Mesendoderm (in vitro differentiated cells): ENCODE data around the gene MLLT3.

Source experiments
- DNase-seq: peaks from one replicate; pipeline ENCODE4 v3.0.0; 2013
- H2AK5ac ChIP-seq: 2 replicates; pipeline ENCODE4 v1.6.1; 2013; ENCODE audit warnings: low read length, inconsistent platforms
- H2BK120ac ChIP-seq: 2 replicates; pipeline ENCODE4 v1.6.1; 2013; ENCODE audit warnings: low read depth, mild to moderate bottlenecking, low read length, moderate library complexity, mixed read lengths
- H2BK15ac ChIP-seq: replicated peaks from 2 replicates; pipeline ENCODE4 v1.6.1; 2013; ENCODE audit warnings: low read depth, mild to moderate bottlenecking, moderate library complexity
- H2BK5ac ChIP-seq: 2 replicates; pipeline ENCODE4 v1.6.1; 2013; ENCODE audit warnings: low read length, inconsistent platforms
- H3K18ac ChIP-seq: 2 replicates; pipeline ENCODE4 v1.6.1; 2013; ENCODE audit warnings: mild to moderate bottlenecking, low read length, mixed read lengths
- H3K23ac ChIP-seq: one replicate; pipeline ENCODE4 v1.6.1; 2013; ENCODE audit warnings: low read length
- H3K27ac ChIP-seq: 2 replicates; pipeline ENCODE4 v1.5.1; 2013; ENCODE audit warnings: low read depth, mild to moderate bottlenecking, inconsistent platforms, low read length, moderate library complexity
- H3K27me3 ChIP-seq: 2 replicates; pipeline ENCODE4 v1.6.1; 2013; ENCODE audit warnings: low read length, control low read depth, mild to moderate bottlenecking, inconsistent platforms; ENCODE audit not compliant: insufficient read depth, poor library complexity
- H3K36me3 ChIP-seq: 2 replicates; pipeline ENCODE4 v1.6.1; 2013; ENCODE audit warnings: low read length, inconsistent platforms; ENCODE audit not compliant: control insufficient read depth, insufficient read depth
- H3K4ac ChIP-seq: one replicate; pipeline ENCODE4 v1.6.1; 2013; ENCODE audit warnings: low read depth, mild to moderate bottlenecking, low read length, moderate library complexity
- H3K4me1 ChIP-seq: 2 replicates; pipeline ENCODE4 v1.6.1; 2013; ENCODE audit warnings: low read depth, low read length, inconsistent platforms; ENCODE audit not compliant: control insufficient read depth
- H3K4me2 ChIP-seq: 2 replicates; pipeline ENCODE4 v1.6.1; 2013; ENCODE audit warnings: low read length
- H3K4me3 ChIP-seq: 2 replicates; pipeline ENCODE4 v1.5.1; 2013; ENCODE audit warnings: mild to moderate bottlenecking, low read length
- H3K56ac ChIP-seq: one replicate; pipeline ENCODE4 v1.6.1; 2013; ENCODE audit warnings: low read length
- H3K79me1 ChIP-seq: 2 replicates; pipeline ENCODE4 v1.6.1; 2013; ENCODE audit warnings: low read length, inconsistent platforms
- H3K79me2 ChIP-seq: 2 replicates; pipeline ENCODE4 v1.6.1; 2013; ENCODE audit warnings: mild to moderate bottlenecking, low read length; ENCODE audit not compliant: control insufficient read depth, insufficient read depth
- H3K9ac ChIP-seq: 2 replicates; pipeline ENCODE4 v1.6.1; 2013; ENCODE audit warnings: low read length, inconsistent platforms
- H4K5ac ChIP-seq: one replicate; pipeline ENCODE4 v1.6.1; 2013; ENCODE audit warnings: low read length
- H4K8ac ChIP-seq: one replicate; pipeline ENCODE4 v1.6.1; 2013; ENCODE audit warnings: low read depth, mild to moderate bottlenecking, control low read depth, low read length, moderate library complexity
- WGBS: extraction: QIAGEN DNeasy Blood & Tissue Kit; methylation state at CpG from one replicate; pipeline ENCODE4 v1.1.7; 2013; ENCODE audit warnings: low lambda C conversion rate, missing lambda C conversion rate; ENCODE audit not compliant: insufficient coverage; ENCODE audit errors: extremely low coverage; 5-methylcytosine and 5-hydroxymethylcytosine counted together

Gene MLLT3

GRCh38 chr9:20636888-20637440, 14.7 kb upstream of the MLLT3 start:
- DNase-seq = peak; percentile 85
- Histone ChIP-seq H3K9ac (no peak overlapping the region), H3K56ac (no peak overlapping the region), H3K23ac (no peak overlapping the region), H4K5ac (no peak overlapping the region), H2BK120ac (no peak overlapping the region), H3K79me1 (no peaks in the 10 kb centered on the region), H3K27ac (no peak overlapping the region), H3K4me1 (no peaks in the 10 kb centered on the region), H3K18ac (no peak overlapping the region), H3K27me3 (no peaks in the 10 kb centered on the region), H3K4me2 (no peak overlapping the region), H2AK5ac (no peak overlapping the region), H3K4me3 (no peak overlapping the region), H4K8ac (no peak overlapping the region), H3K4ac (no peak overlapping the region), H2BK5ac (no peak overlapping the region), H2BK15ac (no peak overlapping the region), H3K79me2 (no peaks in the 10 kb centered on the region), H3K36me3 (no peaks in the 10 kb centered on the region)
- WGBS = no CpG with 5 or more reads among the region's 3 CpGs

DNA sequence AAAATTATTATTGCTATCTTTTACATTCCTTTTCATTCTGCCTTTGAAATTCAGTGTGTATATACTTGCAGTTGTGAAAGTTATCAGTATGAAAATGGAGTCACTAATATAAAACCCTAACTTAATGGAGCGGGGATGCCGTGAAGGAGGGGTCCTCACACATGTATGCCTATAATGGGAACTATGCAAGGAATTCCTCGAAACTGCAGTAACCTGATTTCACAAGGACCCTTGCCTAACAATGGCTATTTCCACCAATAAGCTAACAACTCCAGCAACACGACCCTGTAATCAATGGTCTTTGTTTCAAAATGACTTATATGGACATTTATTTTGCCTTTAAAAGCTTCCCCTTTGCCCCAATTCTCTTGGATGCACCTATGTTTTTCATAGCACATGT, 12.6 kb upstream of the MLLT3 start:
- no CpG with 5 or more reads among the region's 4 CpGs for WGBS

GRCh38 chr9:20632705-20633104, 10.4 kb upstream of the MLLT3 start:
- H3K79me2 ChIP-seq = no peaks in the 10 kb centered on the region
- no peaks in the 10 kb centered on the region for H3K36me3 ChIP-seq
- no peaks in the 10 kb centered on the region for H3K4me1 ChIP-seq
- H2BK120ac ChIP-seq = no peak overlapping the region
- no peak overlapping the region for H2AK5ac ChIP-seq
- no peak overlapping the region for H3K27ac ChIP-seq
- no peaks in the 10 kb centered on the region for H3K27me3 ChIP-seq
- H3K4me3 ChIP-seq = no peak overlapping the region
- H3K9ac ChIP-seq = no peak overlapping the region
- H4K5ac ChIP-seq = no peak overlapping the region
- H3K23ac ChIP-seq = no peak overlapping the region
- no peak overlapping the region for H3K4me2 ChIP-seq
- no peak overlapping the region for H2BK15ac ChIP-seq
- WGBS = no CpG with 5 or more reads among the region's 2 CpGs
- no peak overlapping the region for H3K4ac ChIP-seq
- no peak overlapping the region for H4K8ac ChIP-seq
- H3K56ac ChIP-seq = no peak overlapping the region
- DNase-seq = no peak
- H2BK5ac ChIP-seq = no peak overlapping the region
- no peak overlapping the region for H3K18ac ChIP-seq
- no peaks in the 10 kb centered on the region for H3K79me1 ChIP-seq

More for the DNA sequence above, 12.6 kb upstream of the MLLT3 start:
- no peak overlapping the region for H2BK15ac ChIP-seq
- no peak overlapping the region for H4K5ac ChIP-seq
- H4K8ac ChIP-seq = no peak overlapping the region
- DNase-seq = peak; percentile 72
- no peak overlapping the region for H2BK120ac ChIP-seq
- no peak overlapping the region for H3K18ac ChIP-seq
- H3K23ac ChIP-seq = no peak overlapping the region
- no peak overlapping the region for H2AK5ac ChIP-seq
- no peak overlapping the region for H3K9ac ChIP-seq
- H3K27me3 ChIP-seq = no peaks in the 10 kb centered on the region
- H3K4me3 ChIP-seq = no peak overlapping the region
- H3K4me2 ChIP-seq = no peak overlapping the region
- H3K56ac ChIP-seq = no peak overlapping the region
- no peak overlapping the region for H2BK5ac ChIP-seq
- H3K4ac ChIP-seq = no peak overlapping the region
- no peaks in the 10 kb centered on the region for H3K79me1 ChIP-seq
- H3K4me1 ChIP-seq = no peaks in the 10 kb centered on the region
- no peaks in the 10 kb centered on the region for H3K79me2 ChIP-seq
- H3K27ac ChIP-seq = no peak overlapping the region
- no peaks in the 10 kb centered on the region for H3K36me3 ChIP-seq

GRCh38 chr9:20630241-20630943, 8.1 kb upstream of the MLLT3 start:
- DNase-seq = no peak
- no peak overlapping the region for H4K8ac ChIP-seq
- no peaks in the 10 kb centered on the region for H3K79me1 ChIP-seq
- H3K4me2 ChIP-seq = no peak overlapping the region
- no CpG with 5 or more reads among the region's 4 CpGs for WGBS
- no peak overlapping the region for H3K4me3 ChIP-seq
- no peak overlapping the region for H2BK120ac ChIP-seq
- H2BK5ac ChIP-seq = no peak overlapping the region
- H2AK5ac ChIP-seq = no peak overlapping the region
- no peaks in the 10 kb centered on the region for H3K36me3 ChIP-seq
- H3K18ac ChIP-seq = no peak overlapping the region
- H3K9ac ChIP-seq = no peak overlapping the region
- no peaks in the 10 kb centered on the region for H3K27me3 ChIP-seq
- no peaks in the 10 kb centered on the region for H3K79me2 ChIP-seq
- no peak overlapping the region for H3K23ac ChIP-seq
- H3K4ac ChIP-seq = no peak overlapping the region
- no peak overlapping the region for H4K5ac ChIP-seq
- no peak overlapping the region for H3K27ac ChIP-seq
- H3K56ac ChIP-seq = no peak overlapping the region
- H3K4me1 ChIP-seq = no peaks in the 10 kb centered on the region
- H2BK15ac ChIP-seq = no peak overlapping the region

- Histone ChIP-seq H3K36me3 (no peaks in the 10 kb centered on the region), H3K4me2 (no peak overlapping the region), H3K79me1 (no peaks in the 10 kb centered on the region), H3K18ac (no peak overlapping the region), H2BK120ac (no peak overlapping the region), H2BK5ac (no peak overlapping the region), H3K79me2 (no peaks in the 10 kb centered on the region), H4K8ac (no peak overlapping the region), H2AK5ac (no peak overlapping the region), H3K27me3 (peaks cover 12% of the 10 kb centered on the region), H3K4me1 (peaks cover 3% of the 10 kb centered on the region), H4K5ac (no peak overlapping the region), H2BK15ac (no peak overlapping the region), H3K9ac (no peak overlapping the region), H3K56ac (no peak overlapping the region), H3K4me3 (no peak overlapping the region), H3K23ac (no peak overlapping the region), H3K27ac (no peak overlapping the region), H3K4ac (no peak overlapping the region)
- WGBS = 100% methylated on average over 1 of the region's 2 CpGs
- DNase-seq = no peak
Measured at GRCh38 chr9:20625003-20625349, 2.7 kb upstream of the MLLT3 start.
